Tibial artery (tissue), 4 donors: ENCODE data around the gene LARP4B.

Source experiments
- DNase-seq, 2 donors: peaks; one replicate each; pipeline ENCODE4 v3.0.0-alpha.2; 2019
- H3K27ac ChIP-seq, 2 donors: fragments of 200-600 bp; sonication (generic) in 1 of 2; 1 replicate in 1 of 2; 2 replicates in 1 of 2; pipeline ENCODE4 v1.5.1; 2018 to 2019; ENCODE audit warnings: mild to moderate bottlenecking in 1 of 2
- H3K27me3 ChIP-seq, 2 donors: fragments of 200-600 bp; sonication (generic) in 1 of 2; one replicate each; pipeline versions ENCODE4 v1.5.1 to v1.6.0; 2016 to 2019
- H3K36me3 ChIP-seq, 3 donors: fragments of 200-600 bp; sonication (generic) in 2 of 3; one replicate each; pipeline ENCODE4 v1.5.1; 2016 to 2019; ENCODE audit warnings: mild to moderate bottlenecking in 2 of 3
- H3K4me1 ChIP-seq, 4 donors: fragments of 200-600 bp; sonication (generic) in 2 of 4; 1 replicate in 3 of 4; 2 replicates in 1 of 4; pipeline ENCODE4 v1.5.1; 2016 to 2019
- H3K4me3 ChIP-seq, 2 donors: fragments of 200-600 bp; sonication (generic) in 1 of 2; 1 replicate in 1 of 2; 2 replicates in 1 of 2; pipeline ENCODE4 v1.5.1; 2018 to 2019; ENCODE audit warnings: mild to moderate bottlenecking in 2 of 2
- H3K9me3 ChIP-seq, 3 donors: fragments of 200-600 bp; sonication (generic) in 1 of 3; one replicate each; pipeline ENCODE4 v1.5.1; 2016 to 2019
- CTCF ChIP-seq, 2 experiments: fragments of 200-600 bp in 1 of 2; fragments of 450-650 bp in 1 of 2; IDR thresholded peaks; one replicate each; pipeline ENCODE4 v1.5.1; 2017 to 2019; ENCODE audit warnings: antibody characterized with exemption in 2 of 2, mild to moderate bottlenecking in 1 of 2, moderate library complexity in 1 of 2
- intact Hi-C: fragments of 100-400 bp; cut with DNase I; formaldehyde crosslinking; loops from one replicate; pipeline ENCODE4 v1.15.0; 2023; ENCODE audit warnings: low total_unique reads

LARP4B gene

GRCh38 chr10:955127-955819 is 23.8 kb upstream of the LARP4B start:
- H3K4me3 ChIP-seq: no peak overlapping the region
- TF ChIP-seq CTCF (IDR thresholded peaks at IDR 0.05): no peak
- H3K36me3 ChIP-seq: no peaks in the 10 kb centered on the region
- no peaks in the 10 kb centered on the region for H3K9me3 ChIP-seq
- peaks cover 0 to 25% of the 10 kb centered on the region in 2 donors for H3K27me3 ChIP-seq
- H3K27ac ChIP-seq: no peak overlapping the region
- H3K4me1 ChIP-seq: no peaks in the 10 kb centered on the region
- no peak for DNase-seq
- intact Hi-C loops: no loop called here

GRCh38 chr10:954396-954795 is 22.9 kb upstream of the LARP4B start:
- no peaks in the 10 kb centered on the region for H3K36me3 ChIP-seq
- intact Hi-C loops: no loop called here
- TF ChIP-seq CTCF (IDR thresholded peaks at IDR 0.05): no peak
- H3K27me3 ChIP-seq: peaks cover 0 to 24% of the 10 kb centered on the region in 2 donors
- no peak overlapping the region for H3K4me3 ChIP-seq
- DNase-seq: no peak
- no peak overlapping the region for H3K27ac ChIP-seq
- H3K4me1 ChIP-seq: no peaks in the 10 kb centered on the region
- no peaks in the 10 kb centered on the region for H3K9me3 ChIP-seq

GRCh38 chr10:953836-954235 is 22.3 kb upstream of the LARP4B start:
- no peak for TF ChIP-seq CTCF (IDR thresholded peaks at IDR 0.05)
- intact Hi-C loops: no loop called here

GRCh38 chr10:949446-949845 is 17.9 kb upstream of the LARP4B start:
- no peak for TF ChIP-seq CTCF (IDR thresholded peaks at IDR 0.05)
- Histone ChIP-seq H3K27ac (no peak overlapping the region), H3K4me3 (no peak overlapping the region), H3K27me3 (peaks cover 0 to 13% of the 10 kb centered on the region in 2 donors), H3K36me3 (no peaks in the 10 kb centered on the region), H3K9me3 (no peaks in the 10 kb centered on the region), H3K4me1 (peaks cover 0 to 1% (median 0%) of the 10 kb centered on the region in 4 donors)
- intact Hi-C loops: no loop called here
- DNase-seq: no peak

More at GRCh38 chr10:953836-954235, 22.3 kb upstream of the LARP4B start:
- Histone ChIP-seq H3K27ac (no peak overlapping the region), H3K27me3 (peaks cover 0 to 21% of the 10 kb centered on the region in 2 donors), H3K4me1 (no peaks in the 10 kb centered on the region), H3K9me3 (no peaks in the 10 kb centered on the region), H3K36me3 (no peaks in the 10 kb centered on the region), H3K4me3 (no peak overlapping the region)
- no peak for DNase-seq

- Histone ChIP-seq H3K27ac (no peak overlapping the region), H3K27me3 (peaks cover 0 to 10% of the 10 kb centered on the region in 2 donors), H3K4me1 (peaks cover 0 to 3% (median 0%) of the 10 kb centered on the region in 4 donors), H3K36me3 (no peaks in the 10 kb centered on the region), H3K4me3 (no peak overlapping the region), H3K9me3 (no peaks in the 10 kb centered on the region)
- intact Hi-C loops: no loop called here
- TF ChIP-seq CTCF (IDR thresholded peaks at IDR 0.05): no peak
- DNase-seq: no peak
Observed at GRCh38 chr10:948347-948746, 16.8 kb upstream of the LARP4B start.
